Measurements from ENCODE around the gene CLIP2.
A peak's percentile ranks its signal among the peaks of the same experiment; 100 is the strongest.

The CLIP2 gene

DNA sequence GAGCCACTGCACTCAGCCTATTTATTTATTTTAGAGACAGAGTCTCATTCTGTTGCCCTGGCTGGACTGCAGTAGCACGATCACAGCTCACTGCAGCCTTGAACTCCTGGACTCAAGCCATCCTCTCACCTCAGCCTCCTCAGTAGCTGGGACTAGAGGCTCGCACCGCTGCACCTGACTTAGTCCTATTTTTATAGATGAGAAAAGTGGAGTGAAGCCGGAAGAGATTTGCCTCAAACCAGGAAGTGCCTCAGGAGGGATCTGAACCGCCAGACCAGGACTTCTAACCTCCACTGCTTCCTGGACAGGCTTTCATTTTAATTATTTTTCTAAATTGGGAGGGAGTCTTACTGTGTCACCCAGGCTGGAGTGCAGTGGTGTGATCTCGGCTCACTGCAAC, 17.5 kb upstream of the CLIP2 start:
- no peak for DNase-seq (ENCODE audit: low spot score)

DNA sequence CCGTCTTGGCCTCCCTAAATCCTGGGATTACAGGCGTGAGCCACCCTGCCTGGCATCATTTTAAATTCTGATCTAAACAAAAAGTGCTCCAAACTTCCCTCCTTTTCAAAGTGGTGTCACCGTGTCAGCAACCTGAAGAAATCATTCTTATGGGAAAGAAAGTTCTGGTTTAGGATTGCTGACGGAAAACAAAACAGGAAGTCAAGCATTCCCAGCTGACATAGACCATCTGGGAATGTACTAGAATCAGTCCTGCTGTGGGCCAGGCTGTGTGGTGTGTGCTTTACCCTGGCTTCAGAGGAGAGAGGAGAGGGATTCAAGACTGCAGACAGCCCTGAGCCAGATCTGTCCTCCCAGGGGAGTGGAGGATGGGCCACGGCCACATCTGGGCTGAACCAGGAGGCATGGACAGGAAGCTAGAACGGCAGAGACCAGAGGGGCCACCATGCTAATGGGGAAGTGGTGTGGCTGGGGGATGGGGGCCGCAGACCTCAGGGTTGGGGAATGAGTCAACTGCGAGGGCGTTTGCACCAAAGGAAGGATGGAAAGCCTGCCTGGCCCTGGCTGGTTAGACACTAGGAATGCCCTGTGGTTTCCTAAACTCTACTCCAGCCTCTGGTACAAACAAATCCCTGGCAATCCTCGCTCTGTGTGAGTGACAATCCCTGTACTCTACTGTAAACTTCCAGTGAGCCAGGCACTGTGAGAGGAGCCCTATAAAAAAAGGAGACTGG, 16.7 kb upstream of the CLIP2 start:
- DNase-seq (ENCODE audit: low spot score) = peak; percentile 95

DNA sequence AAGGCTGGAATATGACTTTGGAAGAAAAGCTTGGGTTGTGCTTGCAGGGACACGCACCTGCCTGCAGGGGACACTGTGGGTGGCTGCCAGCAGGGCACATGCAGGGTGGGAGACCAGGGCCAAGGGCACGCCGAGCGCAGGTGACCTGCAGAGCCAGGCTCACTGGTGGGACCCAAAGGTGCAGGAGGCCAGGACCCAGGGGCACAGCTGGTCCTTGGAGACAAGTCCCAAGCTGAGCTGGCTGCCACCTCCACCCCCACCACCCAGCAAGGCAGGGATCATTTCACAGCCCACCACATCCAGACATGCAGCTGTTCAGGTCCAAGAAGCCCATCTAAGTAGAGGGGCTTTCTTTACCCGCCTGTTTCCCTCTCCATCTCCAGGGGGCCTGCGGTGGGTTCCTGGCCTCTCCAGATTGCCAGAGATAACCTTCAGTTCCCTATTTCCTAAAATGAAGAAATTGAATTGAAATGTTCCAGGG, 13.8 kb upstream of the CLIP2 start:
- no peak for DNase-seq (ENCODE audit: low spot score)

DNA sequence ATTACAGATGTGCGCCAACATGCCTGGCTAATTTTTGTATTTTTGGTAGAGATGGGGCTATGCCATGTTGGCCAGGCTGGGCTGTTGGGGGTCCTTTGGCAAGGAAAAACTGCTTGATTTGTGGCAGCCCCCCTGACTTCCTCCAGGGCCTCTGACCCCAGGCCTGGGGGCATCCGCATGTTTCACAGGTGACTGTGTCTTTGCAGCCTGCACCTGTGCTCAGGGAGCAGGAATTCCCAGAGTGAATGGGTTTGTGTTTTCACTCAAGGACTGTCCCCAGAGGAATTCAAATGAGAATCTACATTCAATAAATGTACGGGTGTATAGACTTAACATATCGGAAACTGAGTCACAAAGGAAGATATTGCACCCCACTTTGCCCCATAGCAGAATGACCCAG, 11.6 kb upstream of the CLIP2 start:
- no peak for DNase-seq (ENCODE audit: low spot score)

DNA sequence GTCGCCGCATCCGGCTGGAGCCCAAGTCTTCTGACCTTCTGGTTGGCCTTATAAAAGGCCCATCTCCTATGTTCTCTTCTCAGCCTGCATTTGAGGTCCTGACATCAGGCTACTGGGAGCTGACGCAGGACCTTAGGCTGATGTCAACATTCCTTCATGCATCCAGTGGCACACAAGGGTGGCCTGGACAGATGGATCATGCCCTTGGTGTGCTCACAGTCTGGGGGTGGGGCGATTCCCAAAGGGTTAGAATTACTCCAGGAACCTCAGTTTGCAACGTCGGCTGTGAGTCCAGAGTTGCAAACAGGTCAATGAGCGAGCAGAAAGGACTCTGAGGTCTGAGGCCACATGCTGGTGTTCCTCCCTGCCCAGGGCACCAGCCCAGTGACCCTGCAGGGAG, 8.2 kb upstream of the CLIP2 start:
- DNase-seq (ENCODE audit: low spot score) = no peak

DNA sequence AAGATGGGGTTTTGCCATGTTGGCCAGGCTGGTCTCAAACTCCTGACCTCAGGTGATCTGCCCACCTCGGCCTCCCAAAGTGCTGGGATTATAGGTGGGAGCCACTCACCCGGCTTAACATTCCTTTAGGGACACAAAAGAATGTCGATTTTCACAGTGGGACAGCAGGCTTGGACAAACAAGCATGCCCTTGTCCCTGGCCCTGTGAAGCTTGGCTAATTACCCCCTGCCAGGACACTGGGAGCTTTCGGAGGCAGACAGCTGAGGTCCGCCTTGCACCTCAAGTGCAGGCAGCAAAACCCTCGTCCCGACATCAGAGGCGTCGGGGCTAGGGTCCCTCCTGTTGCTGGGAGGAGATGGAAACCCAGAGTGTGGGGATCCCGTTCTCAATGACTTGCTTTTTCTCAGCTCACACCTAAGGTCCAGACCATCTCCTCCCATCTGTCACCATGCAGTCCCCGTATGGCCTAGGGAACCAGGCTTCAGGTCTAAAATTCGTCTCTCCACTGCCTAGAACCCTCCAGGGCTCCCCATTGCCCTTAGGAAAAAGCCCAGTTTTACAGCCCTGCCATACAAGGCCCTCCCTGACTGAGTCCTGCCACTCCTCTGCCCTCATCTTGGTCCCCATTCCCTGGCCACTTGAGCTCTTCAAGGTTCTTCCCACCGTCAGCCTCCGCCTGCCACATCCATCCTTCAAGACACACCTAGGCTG, 6.3 kb upstream of the CLIP2 start:
- no peak for DNase-seq (ENCODE audit: low spot score)

DNA sequence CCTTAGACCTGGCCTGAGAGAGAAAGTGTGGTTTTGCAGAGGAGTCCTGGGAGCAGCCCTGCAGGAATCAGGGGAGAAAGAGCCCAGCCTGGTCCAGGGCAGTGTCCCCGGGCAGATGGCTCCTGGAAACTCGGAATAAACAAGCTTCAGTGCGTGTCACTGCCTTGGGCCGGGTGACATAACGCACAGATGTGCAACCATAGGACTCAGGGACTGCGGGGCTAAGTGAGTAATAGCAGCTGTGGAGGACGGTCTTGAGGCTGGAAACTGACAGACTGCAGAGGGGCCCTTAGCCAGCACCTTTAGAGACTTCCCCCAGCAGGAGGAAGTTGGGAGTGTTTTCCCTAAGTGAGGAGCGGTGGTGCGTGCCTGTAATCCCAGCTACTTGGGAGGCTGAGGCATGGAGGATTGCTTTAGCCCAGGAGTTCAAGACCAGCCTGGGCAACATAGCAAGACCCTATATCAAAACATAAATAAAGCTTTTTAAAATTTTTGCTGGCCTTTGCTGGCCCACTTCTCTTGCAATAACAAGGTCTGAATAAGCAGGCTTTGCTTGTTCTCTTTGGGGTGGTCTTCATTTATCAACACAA, 5.3 kb upstream of the CLIP2 start:
- DNase-seq (ENCODE audit: low spot score) = no peak

DNA sequence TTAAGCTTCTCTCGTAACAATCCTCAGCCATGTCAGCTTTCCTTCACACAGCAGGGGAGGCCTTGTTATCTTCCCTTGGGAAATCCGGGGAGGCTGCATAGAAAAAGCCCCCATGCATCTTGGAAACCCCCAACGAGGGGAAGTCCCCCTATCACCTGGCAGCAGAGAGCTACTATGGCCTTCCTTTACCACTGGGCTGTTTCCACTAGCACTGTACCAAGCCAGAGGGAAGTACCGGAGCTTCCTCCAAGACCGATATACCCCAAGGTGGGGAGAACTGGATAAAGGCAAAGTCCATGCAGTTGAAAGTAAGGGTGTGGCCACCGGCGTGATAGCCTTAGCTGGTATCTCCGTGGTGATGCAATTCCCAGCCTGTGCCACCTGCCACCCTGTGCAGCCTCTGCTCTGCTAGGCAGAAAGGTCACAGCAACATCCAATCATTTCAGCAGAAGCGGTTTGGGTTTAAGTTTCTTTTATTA, 4.4 kb upstream of the CLIP2 start:
- no peak for DNase-seq (ENCODE audit: low spot score)

DNA sequence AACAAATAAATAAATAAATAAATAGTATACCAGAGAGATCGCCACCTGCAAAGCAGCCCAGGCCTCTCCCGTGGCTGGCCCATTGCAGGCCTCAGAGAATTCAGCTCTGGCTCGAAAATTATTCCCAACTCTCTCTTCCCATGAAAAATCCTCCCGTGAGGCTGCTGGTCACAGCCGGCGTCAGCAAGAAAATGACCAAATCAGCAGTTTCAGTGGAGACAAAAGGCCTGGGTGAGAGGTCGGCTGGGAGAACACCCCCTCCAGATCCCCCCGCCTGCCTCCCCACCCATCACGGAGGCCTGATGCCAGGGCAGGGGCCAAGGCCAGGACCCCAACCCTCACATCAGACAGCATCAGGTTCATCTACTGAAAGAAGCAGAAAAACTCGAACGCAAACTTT, 3.1 kb upstream of the CLIP2 start:
- DNase-seq (ENCODE audit: low spot score) = no peak

DNA sequence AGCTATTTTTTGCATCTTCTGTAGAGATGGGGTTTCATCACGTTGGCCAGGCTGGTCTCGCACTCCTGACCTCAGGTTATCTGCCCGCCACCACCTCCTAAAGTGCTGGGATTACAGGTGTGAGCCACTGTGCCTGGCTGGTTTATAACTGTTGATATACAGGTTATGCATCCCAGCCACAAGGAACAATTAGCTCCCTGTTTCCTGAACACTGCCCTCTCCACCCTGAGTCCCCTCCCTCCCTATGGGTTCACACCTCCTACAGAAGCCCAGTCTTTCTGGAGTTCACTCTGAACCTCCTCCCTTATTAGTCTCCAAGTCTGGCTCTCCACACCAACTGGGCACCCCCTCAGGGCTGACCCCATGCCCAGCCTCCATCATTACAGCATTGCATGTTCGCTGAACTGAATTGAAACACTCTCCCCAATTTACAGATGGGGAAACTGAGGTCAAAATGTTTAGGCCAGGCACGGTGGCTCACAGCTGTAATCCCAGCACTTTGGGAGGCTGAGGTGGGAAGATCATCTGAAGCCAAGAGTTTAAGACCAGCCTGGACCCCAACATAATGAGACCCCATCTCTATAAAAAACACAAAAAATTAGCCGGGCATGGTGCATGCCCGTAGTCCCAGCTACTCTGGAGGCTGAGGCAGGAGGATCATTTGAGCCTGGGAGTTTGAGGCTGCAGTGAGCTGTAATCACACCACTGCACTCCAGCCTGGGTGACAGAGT, 1.7 kb upstream of the CLIP2 start:
- DNase-seq (ENCODE audit: low spot score) = no peak

DNA sequence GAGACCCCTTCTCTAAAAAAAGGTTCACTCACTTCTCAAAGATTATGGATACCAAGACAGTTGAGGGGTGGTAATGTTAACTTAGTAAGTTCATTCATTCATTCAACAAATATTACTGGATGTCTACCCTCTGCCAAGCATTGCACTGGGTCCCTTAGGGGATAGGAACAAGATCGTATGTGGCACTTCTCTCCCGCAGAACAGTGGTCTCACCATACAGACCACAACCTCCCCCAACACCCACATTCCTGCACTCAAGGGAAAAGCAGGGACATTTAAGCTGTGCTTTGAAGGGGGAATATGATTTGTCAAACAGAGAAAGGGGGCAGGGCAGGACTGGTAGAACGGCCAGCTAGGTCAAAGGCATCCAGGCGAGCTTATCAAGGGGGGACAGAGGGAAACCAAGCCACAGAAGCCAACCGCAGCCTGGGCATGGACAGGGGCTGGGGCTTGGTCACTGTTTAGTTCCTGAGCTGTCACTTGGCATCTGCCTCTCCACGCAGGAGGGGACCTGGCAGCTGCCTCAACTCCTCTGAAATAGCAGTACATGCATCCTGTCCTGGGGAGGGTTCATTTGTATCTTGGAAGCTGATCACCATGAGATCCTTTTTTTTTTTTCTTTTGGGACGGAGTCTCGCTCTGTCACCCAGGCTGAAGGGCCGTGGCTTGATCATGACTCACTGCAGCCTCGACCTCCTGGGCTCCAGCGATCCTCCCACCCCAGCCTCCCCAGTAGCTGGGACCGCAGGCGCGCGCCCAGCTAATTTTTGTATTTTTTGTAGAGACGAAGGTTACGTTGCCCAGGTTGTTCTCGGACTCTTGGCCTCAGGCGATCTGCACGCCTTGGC, 949 bp upstream of the CLIP2 start:
- DNase-seq (ENCODE audit: low spot score) = no peak

DNA sequence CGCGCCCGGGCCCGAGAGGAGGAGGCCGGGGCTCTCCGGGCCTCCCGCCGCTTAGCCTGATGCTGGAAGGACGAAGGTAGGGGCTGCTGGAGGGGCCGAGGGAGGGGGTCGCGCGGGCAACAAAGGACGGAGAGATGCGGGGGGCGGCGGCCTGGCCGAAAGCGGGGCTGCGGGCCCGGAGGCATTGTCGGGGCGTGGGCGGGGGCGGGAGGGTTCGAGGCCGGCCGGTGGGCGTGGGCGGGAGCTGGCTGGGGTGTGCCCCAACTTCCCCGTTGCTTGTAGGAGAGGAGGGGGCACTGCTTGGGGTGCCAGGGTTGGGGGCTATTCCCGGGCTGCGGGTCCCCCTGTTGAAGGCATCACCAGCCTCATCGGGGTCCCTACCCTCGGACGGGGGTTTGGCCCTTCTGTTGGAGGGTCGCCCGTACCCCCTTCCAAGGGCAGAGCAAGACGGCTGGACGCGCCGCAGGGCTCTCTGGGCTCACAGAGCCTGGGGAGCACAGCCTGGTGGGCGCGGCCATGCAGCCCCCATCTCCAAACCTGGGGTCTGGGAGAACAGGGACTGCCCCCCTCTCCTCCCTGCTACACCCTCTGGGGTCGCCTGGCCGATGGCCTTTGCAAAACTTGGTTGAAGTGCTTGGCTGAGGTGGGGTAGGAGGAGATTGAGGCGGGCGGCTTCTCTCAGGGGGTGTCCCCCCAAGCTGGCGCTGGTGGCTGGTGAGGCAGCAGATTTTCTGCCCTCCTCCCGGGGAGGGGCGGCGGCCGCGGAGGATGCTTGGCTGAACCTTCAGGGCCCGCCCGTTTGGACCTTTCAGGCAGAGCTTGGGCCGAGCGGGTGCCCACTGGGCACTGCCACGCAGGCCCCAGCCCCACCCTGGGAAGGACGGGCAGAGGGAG, 699 bp downstream of the CLIP2 start:
- peak; percentile 67 for DNase-seq (ENCODE audit: low spot score)

DNA sequence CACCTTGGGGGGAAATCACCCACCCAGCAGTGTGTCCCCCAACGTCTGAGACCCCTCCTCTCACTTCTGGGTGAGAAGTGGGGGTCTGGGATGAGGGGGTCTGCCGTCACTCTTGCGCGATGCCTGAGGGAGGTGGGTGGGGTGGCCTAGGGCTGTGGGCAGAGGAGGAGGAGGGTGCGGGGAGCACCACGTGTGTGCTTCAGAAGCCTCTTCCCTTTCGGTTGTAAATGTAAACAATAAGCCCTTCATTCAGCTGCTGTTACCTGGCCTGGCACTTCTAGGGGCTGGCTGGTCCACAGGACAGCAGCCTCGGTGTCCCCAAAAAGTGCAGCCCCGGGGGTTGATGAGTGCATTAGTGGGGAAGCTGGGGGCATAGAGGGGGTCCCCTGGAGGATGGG, 1.3 kb downstream of the CLIP2 start:
- DNase-seq (ENCODE audit: low spot score) = no peak

DNA sequence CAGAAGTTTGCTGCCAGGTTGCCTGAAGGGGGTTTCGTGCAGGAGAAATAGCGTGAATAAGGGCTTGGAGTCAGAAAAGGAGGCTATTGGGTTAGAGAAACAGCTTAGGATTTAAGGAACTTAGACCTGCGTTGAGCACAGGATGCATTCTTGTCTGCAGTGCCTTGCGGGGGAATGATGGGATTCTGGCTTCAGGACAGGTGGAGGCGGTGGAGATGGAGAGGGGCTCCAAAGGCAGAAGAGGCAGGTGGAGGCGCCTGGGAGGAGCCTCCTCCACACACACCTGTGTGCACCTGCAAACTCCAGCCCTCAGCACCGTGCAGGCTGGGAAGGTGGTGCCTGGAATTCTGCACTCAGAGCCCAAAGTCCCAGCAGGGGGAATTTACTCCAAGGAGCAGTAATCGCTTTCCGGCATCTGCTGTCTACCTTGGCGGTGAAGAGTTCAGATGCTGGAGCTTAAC, 1.8 kb downstream of the CLIP2 start:
- no peak for DNase-seq (ENCODE audit: low spot score)

DNA sequence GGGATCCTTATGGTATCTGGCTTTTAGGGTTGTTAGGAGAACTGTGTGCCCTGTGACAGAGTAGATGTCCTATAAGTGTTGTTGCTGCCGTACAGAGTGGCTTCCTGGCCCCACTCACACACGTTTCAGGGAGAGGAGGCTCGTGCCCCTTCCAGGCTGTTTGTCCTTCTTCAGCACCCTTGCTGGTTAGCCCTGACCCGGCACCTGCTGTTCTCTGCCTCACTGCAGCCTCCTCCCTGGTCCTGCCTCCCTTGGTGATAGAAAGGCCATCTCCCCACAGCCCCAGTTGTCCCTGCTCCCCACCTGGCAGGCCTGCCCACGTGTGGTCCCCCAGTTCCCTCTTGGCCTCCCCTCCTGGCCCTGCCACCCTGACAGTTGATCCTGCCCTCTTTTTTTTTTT, 2.3 kb downstream of the CLIP2 start:
- no peak for DNase-seq (ENCODE audit: low spot score)

DNA sequence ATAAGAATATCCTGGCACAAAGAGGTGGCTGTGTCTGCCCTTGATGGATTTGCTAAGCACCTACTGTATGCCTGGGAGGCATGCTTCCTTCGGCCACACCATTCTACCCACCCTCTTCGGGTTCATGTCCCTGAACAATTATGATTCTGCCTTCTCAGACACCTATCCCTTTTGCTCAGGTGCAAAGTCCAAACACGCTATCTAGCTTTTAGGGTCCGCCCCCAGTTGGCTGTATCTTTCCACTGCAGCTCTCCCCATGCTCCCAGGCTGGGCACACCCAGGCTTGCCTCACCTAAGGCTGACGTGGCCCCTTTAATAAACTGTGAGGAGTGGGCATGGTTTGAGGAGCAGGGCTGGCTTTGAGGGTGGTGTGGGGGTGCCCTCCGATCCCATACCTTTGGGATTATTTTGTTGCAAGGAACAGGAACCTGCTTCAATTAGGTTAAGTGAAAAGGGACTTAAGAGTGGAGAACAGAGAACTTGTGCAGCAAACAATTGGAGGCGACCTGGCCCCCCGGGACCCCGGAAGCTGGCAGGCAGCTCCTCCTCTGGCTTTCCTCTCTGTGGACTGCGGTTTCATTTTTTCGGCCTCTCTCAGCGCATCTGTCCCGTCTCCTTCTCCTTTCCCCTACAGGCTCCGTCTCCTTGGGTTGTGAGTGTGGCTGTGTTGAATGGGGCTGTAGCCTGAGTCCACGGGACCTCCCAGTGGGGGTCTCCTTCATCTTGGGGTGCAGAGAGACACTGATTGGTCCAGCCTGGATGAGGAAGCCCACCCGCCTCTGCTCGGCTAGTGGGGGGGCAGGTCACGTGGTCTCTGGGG, 3.8 kb downstream of the CLIP2 start:
- no peak for DNase-seq (ENCODE audit: low spot score)

DNA sequence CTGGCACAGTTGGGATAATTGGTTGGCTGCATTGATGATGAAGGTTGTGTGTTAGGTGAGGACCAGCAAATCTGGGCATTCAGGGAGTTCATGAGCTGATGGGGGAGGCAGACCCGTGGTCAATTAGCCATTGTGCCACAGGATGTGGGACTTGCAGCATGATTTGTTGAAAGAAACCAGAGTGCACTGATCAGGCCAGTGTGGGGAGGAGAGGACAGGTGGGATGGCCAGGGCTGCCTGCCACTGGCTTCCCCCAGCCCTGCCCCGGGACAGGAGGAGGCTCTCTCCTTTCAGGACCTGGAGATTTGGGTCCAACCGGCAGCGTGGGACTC, 4.3 kb downstream of the CLIP2 start:
- no peak for DNase-seq (ENCODE audit: low spot score)

DNA sequence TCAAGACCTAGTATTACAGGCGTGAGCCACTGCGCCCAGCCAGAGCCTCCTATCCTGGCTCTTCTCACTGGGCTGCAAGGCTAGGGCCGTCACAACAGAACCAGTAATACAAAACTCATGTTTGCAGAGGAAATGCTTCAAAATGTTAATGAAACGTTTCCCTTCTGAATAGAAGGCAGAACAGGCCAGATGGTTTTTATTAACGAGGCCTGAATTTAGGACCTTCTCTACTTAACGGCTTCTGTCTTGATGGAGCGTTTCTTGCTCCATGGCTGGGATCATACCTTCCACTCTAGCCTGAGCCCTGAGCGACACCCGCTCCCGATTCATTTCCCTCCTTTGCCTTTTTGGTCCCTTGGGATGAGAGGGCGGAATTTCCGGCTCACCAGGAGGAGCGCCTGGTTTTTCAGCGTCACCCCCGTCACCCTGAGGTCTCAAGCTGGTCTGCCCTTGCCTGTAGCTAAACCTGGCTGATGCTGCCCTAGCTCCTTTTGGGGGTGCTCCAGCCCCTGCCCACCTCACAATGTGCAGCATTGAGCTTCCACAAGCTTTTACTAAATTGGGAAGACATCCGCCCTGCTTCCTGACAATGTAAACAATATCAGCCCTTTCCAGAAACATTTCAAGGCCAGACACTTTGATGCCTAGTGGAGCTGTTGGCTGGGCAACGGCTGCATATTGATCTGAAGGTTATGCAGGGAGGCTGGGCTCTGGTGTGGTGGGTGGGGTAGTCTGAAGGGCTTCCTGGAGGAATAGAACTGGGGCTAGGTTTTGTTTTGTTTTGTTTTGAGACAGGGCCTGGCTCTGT, 5.2 kb downstream of the CLIP2 start:
- peak; percentile 72 for DNase-seq (ENCODE audit: low spot score)
